ENCODE results near the gene SIL1. TPM values are rescaled to one million over a fixed set of nuclear protein-coding genes. Genes with fewer than 3 reads are reported as not detected.

The SIL1 gene
- polyA plus RNA-seq, 1 experiment, result 90.5 TPM

GRCh38 chr5:139212906-139213305 lies 14.7 kb upstream of the SIL1 start:
- peaks cover 4% of the 10 kb centered on the region for H3K27me3 ChIP-seq (ENCODE audit: control insufficient read depth, insufficient read depth, low read length)

GRCh38 chr5:139212486-139212885 lies 14.3 kb upstream of the SIL1 start:
- ChIA-PET POLR2A (no interaction called here), CTCF (interaction anchor here (0.8 kb wide), 1 partner anchor 11 kb away, joined by 3 read pairs; no protein-coding TSS in a partner anchor)
- no peaks in the 10 kb centered on the region for H3K36me3 ChIP-seq (ENCODE audit: control insufficient read depth, insufficient read depth, low read length)
- no peak for TF ChIP-seq CTCF (IDR thresholded peaks at IDR 0.05; ENCODE audit: insufficient read depth, low read depth, low read length)
- no peak overlapping the region for H3K4me3 ChIP-seq (ENCODE audit: low read depth, low read length)
- no peak for DNase-seq (ENCODE audit: low read depth)
- peaks cover 6% of the 10 kb centered on the region for H3K27me3 ChIP-seq (ENCODE audit: control insufficient read depth, insufficient read depth, low read length)

More at GRCh38 chr5:139212906-139213305, 14.7 kb upstream of the SIL1 start:
- TF ChIP-seq CTCF (IDR thresholded peaks at IDR 0.05; ENCODE audit: insufficient read depth, low read depth, low read length), result no peak
- DNase-seq (ENCODE audit: low read depth), result no peak
- ChIA-PET CTCF (no interaction called here), POLR2A (no interaction called here)
- no peak overlapping the region for H3K4me3 ChIP-seq (ENCODE audit: low read depth, low read length)
- H3K36me3 ChIP-seq (ENCODE audit: control insufficient read depth, insufficient read depth, low read length), result no peaks in the 10 kb centered on the region

GRCh38 chr5:139210585-139210984 lies 12.4 kb upstream of the SIL1 start:
- POLR2A ChIA-PET, result no interaction called here
- CTCF ChIA-PET, result no interaction called here
- Histone ChIP-seq H3K27me3 (ENCODE audit: control insufficient read depth, insufficient read depth, low read length) (peaks cover 9% of the 10 kb centered on the region), H3K36me3 (ENCODE audit: control insufficient read depth, insufficient read depth, low read length) (no peaks in the 10 kb centered on the region), H3K4me3 (ENCODE audit: low read depth, low read length) (no peak overlapping the region)
- DNase-seq (ENCODE audit: low read depth), result no peak
- no peak for TF ChIP-seq CTCF (IDR thresholded peaks at IDR 0.05; ENCODE audit: insufficient read depth, low read depth, low read length)

GRCh38 chr5:139207297-139208000 lies 9.3 kb upstream of the SIL1 start:
- CTCF ChIA-PET, result no interaction called here

GRCh38 chr5:139205586-139205985 lies 7.4 kb upstream of the SIL1 start:
- Histone ChIP-seq H3K36me3 (ENCODE audit: control insufficient read depth, insufficient read depth, low read length) (no peaks in the 10 kb centered on the region), H3K27me3 (ENCODE audit: control insufficient read depth, insufficient read depth, low read length) (peaks cover 8% of the 10 kb centered on the region), H3K4me3 (ENCODE audit: low read depth, low read length) (no peak overlapping the region)
- TF ChIP-seq CTCF (IDR thresholded peaks at IDR 0.05; ENCODE audit: insufficient read depth, low read depth, low read length), result no peak
- DNase-seq (ENCODE audit: low read depth), result no peak
- POLR2A ChIA-PET, result no interaction called here
- CTCF ChIA-PET, result no interaction called here

More at GRCh38 chr5:139207297-139208000, 9.3 kb upstream of the SIL1 start:
- no peak overlapping the region for H3K4me3 ChIP-seq (ENCODE audit: low read depth, low read length)
- H3K36me3 ChIP-seq (ENCODE audit: control insufficient read depth, insufficient read depth, low read length), result no peaks in the 10 kb centered on the region
- no peak for DNase-seq (ENCODE audit: low read depth)
- TF ChIP-seq CTCF (IDR thresholded peaks at IDR 0.05; ENCODE audit: insufficient read depth, low read depth, low read length), result no peak
- POLR2A ChIA-PET, result no interaction called here
- H3K27me3 ChIP-seq (ENCODE audit: control insufficient read depth, insufficient read depth, low read length), result peaks cover 8% of the 10 kb centered on the region

Measured in BJ (cell line).